ENCODE data around the gene TMEM63C.

DNA sequence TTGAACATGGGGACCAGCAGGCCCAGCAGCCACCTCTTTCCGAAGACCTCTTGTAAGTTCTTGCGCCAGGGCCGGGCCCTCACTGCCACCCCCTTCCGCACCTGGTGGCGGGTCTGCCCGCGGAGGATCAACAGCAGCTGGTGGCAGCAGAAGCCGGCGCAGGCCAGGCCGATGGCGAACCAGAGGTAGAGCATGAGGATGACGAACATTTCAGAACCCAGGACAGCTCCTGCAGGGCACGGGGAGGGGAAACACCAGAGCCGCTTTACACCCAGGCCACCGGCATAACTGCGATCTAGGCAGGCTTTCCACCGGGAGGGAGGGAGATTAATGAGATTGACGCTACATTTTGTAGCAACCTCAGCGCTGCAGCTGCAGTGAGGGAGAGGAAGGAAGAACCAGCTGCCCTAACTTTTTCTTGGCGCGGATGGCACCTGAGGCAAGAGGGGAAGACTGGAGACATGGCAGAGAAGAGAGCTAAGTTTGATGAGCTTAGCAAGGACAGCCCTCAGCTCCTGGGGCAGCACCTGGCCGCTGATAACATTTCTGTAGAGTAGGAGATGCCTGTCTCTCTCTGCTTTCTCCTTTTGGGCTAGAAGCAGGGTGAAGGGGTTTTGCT is 47.8 kb upstream of the TMEM63C start:
- TF ChIP-seq, protein P1, sequence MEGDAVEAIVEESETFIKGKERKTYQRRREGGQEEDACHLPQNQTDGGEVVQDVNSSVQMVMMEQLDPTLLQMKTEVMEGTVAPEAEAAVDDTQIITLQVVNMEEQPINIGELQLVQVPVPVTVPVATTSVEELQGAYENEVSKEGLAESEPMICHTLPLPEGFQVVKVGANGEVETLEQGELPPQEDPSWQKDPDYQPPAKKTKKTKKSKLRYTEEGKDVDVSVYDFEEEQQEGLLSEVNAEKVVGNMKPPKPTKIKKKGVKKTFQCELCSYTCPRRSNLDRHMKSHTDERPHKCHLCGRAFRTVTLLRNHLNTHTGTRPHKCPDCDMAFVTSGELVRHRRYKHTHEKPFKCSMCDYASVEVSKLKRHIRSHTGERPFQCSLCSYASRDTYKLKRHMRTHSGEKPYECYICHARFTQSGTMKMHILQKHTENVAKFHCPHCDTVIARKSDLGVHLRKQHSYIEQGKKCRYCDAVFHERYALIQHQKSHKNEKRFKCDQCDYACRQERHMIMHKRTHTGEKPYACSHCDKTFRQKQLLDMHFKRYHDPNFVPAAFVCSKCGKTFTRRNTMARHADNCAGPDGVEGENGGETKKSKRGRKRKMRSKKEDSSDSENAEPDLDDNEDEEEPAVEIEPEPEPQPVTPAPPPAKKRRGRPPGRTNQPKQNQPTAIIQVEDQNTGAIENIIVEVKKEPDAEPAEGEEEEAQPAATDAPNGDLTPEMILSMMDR (IDR thresholded peaks at IDR 0.05), result no peak
- no peak for TF ChIP-seq POLR2A (IDR thresholded peaks at IDR 0.05)
